Upper lobe of left lung (tissue), 4 donors: Measurements from ENCODE around the gene TAX1BP3.

ENCODE experiments used
- EP300 ChIP-seq, 4 donors: sonication (generic); formaldehyde crosslinking; IDR thresholded peaks; one replicate each; pipeline ENCODE4 v1.5.1; 2017; ENCODE audit warnings: antibody characterized with exemption in 4 of 4, control low read depth in 2 of 4
- POLR2A ChIP-seq, 4 donors: fragments of 450-650 bp; IDR thresholded peaks; one replicate each; pipeline ENCODE4 v1.5.1; 2016 to 2017; ENCODE audit warnings: antibody characterized with exemption in 4 of 4, mild to moderate bottlenecking in 2 of 4
- POLR2AphosphoS5 ChIP-seq, 2 donors: sonication (generic); formaldehyde crosslinking; IDR thresholded peaks; one replicate each; pipeline ENCODE4 v1.5.1; 2017; ENCODE audit warnings: antibody characterized with exemption in 2 of 2
- TF ChIP-seq, protein P1 (sequence below), 6 experiments: fragments of 450-650 bp in 4 of 6; fragments of 200-600 bp in 2 of 6; sonication (generic) in 2 of 6; IDR thresholded peaks; one replicate each; pipeline ENCODE4 v1.5.1; 2016 to 2019; ENCODE audit warnings: antibody characterized with exemption in 6 of 6

DNA sequence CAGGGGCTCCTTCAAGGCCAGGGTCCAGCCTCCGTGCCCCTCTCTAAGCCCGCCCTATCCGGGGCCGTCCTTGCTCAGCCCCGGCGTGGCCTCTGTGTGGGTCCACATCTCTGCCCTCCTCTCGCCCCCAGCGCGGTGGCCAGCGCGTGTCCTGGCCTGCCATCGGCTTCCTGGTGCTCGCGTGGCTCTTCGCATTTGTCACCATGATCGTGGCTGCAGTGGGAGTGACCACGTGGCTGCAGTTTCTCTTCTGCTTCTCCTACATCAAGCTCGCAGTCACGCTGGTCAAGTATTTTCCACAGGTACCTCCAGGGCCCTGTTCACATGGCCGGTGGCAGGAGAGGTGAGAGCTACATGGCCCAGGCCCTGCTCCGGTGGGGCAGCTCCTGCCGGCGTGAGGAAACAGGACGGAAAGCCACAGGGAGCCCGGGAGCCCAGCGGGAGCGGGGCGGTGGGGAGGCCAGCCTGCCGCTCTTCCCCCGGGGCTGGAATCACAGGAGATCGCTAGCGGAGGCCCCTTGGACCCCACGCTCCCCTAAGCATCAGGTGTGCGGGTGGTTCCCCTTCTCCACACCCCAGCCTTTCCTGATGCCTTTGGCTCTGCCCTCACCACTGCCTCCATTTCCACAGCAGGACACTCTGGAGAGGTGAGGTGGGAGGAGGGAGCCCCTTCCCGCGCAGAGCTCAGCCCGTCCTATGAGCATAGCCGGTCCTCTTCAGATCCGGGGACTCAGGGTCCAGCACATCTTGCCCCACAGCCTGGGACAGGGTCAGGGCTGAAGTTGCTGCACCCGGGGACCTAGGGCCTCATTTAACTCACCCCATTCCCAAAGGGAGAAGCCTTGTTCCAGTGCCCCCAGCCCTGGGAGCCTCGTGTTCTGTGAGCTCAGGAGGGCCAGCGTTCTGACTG is 10.2 kb downstream of the TAX1BP3 start:
- TF ChIP-seq, protein P1, sequence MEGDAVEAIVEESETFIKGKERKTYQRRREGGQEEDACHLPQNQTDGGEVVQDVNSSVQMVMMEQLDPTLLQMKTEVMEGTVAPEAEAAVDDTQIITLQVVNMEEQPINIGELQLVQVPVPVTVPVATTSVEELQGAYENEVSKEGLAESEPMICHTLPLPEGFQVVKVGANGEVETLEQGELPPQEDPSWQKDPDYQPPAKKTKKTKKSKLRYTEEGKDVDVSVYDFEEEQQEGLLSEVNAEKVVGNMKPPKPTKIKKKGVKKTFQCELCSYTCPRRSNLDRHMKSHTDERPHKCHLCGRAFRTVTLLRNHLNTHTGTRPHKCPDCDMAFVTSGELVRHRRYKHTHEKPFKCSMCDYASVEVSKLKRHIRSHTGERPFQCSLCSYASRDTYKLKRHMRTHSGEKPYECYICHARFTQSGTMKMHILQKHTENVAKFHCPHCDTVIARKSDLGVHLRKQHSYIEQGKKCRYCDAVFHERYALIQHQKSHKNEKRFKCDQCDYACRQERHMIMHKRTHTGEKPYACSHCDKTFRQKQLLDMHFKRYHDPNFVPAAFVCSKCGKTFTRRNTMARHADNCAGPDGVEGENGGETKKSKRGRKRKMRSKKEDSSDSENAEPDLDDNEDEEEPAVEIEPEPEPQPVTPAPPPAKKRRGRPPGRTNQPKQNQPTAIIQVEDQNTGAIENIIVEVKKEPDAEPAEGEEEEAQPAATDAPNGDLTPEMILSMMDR (IDR thresholded peaks at IDR 0.05), result no peak
- TF ChIP-seq POLR2A (IDR thresholded peaks at IDR 0.05) (no peak), POLR2AphosphoS5 (IDR thresholded peaks at IDR 0.05) (no peak), EP300 (IDR thresholded peaks at IDR 0.05) (no peak)
